Measurements from ENCODE around the gene FARP1. TPM values are rescaled to one million over a fixed set of nuclear protein-coding genes. Genes with fewer than 3 reads are reported as not detected.

Gene FARP1
- total and polyA plus RNA-seq, 2 of the 8 experiments (the other 6 are each of a cell fraction or from before 2014, with no cell fraction given): 24.7 to 104 TPM

GRCh38 chr13:98190889-98191444 is 48.1 kb downstream of the FARP1 start (continued):
- TF ChIP-seq CHD7 (IDR thresholded peaks at IDR 0.05; ENCODE audit: insufficient replicate concordance, low read length) (no peak), NANOG (IDR thresholded peaks at IDR 0.05; ENCODE audit: insufficient read depth, low read depth, low read length, poor library complexity, severe bottlenecking) (no peak), RFX5 (IDR thresholded peaks at IDR 0.05; ENCODE audit: borderline replicate concordance, low read depth, low read length) (no peak), KDM4A (IDR thresholded peaks at IDR 0.05; ENCODE audit: low read depth, low read length, severe bottlenecking) (no peak), TEAD4 (IDR thresholded peaks at IDR 0.05; ENCODE audit: low read depth, low read length) (no peak), CREB1 (IDR thresholded peaks at IDR 0.05) (no peak), EZH2 (IDR thresholded peaks at IDR 0.05; ENCODE audit: low read depth, low read length, severe bottlenecking) (no peak)

Measured in H1 (cell line).